H9 (cell line): ENCODE results near the gene MAPKAPK2. TPM values are rescaled to one million over a fixed set of nuclear protein-coding genes. Genes with fewer than 3 reads are reported as not detected.

Source experiments
- DNase-seq: peaks from one replicate; pipeline ENCODE4 v3.0.0-alpha.2; 2017
- H2AFZ ChIP-seq: one replicate; pipeline ENCODE4 v1.6.1; 2013; ENCODE audit warnings: mild to moderate bottlenecking, low read length, control low read depth, moderate library complexity
- H2AK5ac ChIP-seq: 2 replicates; pipeline ENCODE4 v1.6.1; 2013; ENCODE audit warnings: low read length, control low read depth, mixed read lengths; ENCODE audit not compliant: insufficient read length
- H2BK120ac ChIP-seq: one replicate; pipeline ENCODE4 v1.6.1; 2013; ENCODE audit warnings: low read depth, mild to moderate bottlenecking, low read length, control low read depth, inconsistent platforms; ENCODE audit not compliant: poor library complexity, severe bottlenecking
- H2BK12ac ChIP-seq: 2 replicates; pipeline ENCODE4 v1.6.1; 2013; ENCODE audit warnings: low read length, control low read depth, mixed read lengths, low read depth; ENCODE audit not compliant: insufficient read length
- H2BK15ac ChIP-seq: 2 replicates; pipeline ENCODE4 v1.6.1; 2013; ENCODE audit warnings: low read depth, low read length, control low read depth
- H2BK20ac ChIP-seq: one replicate; pipeline ENCODE4 v1.6.1; 2013; ENCODE audit warnings: low read depth, mild to moderate bottlenecking, low read length, control low read depth, inconsistent platforms; ENCODE audit not compliant: poor library complexity, severe bottlenecking
- H2BK5ac ChIP-seq: 2 replicates; pipeline ENCODE4 v1.6.1; 2013; ENCODE audit warnings: low read length, control low read depth, mixed read lengths; ENCODE audit not compliant: insufficient read length
- H3K14ac ChIP-seq: 2 replicates; pipeline ENCODE4 v1.6.1; 2013; ENCODE audit warnings: low read length, control low read depth; ENCODE audit not compliant: insufficient read depth
- H3K18ac ChIP-seq: 2 replicates; pipeline ENCODE4 v1.6.1; 2013; ENCODE audit warnings: low read depth, mild to moderate bottlenecking, mixed read lengths, low read length, control low read depth; ENCODE audit not compliant: insufficient read length
- H3K23ac ChIP-seq: 2 replicates; pipeline ENCODE4 v1.6.1; 2013; ENCODE audit warnings: low read length, control low read depth, mixed read lengths, low read depth; ENCODE audit not compliant: insufficient read length
- H3K23me2 ChIP-seq: 2 replicates; pipeline ENCODE4 v1.6.1; 2013; ENCODE audit warnings: low read depth, mild to moderate bottlenecking, mixed read lengths, low read length, control low read depth; ENCODE audit not compliant: insufficient read length, poor library complexity, severe bottlenecking
- H3K27ac ChIP-seq: 2 replicates; pipeline ENCODE4 v1.5.1; 2013; ENCODE audit warnings: low read length, control low read depth, mixed read lengths, low read depth; ENCODE audit not compliant: insufficient read length
- H3K27me3 ChIP-seq: 2 replicates; pipeline ENCODE4 v1.6.1; 2013; ENCODE audit warnings: low read length, control low read depth, inconsistent platforms; ENCODE audit not compliant: insufficient read depth
- H3K4ac ChIP-seq: 2 replicates; pipeline ENCODE4 v1.6.1; 2013; ENCODE audit warnings: low read depth, mild to moderate bottlenecking, control low read depth, inconsistent platforms, low read length, moderate library complexity
- H3K4me1 ChIP-seq: 2 replicates; pipeline ENCODE4 v1.6.1; 2013; ENCODE audit warnings: low read length, control low read depth, inconsistent platforms; ENCODE audit not compliant: insufficient read depth
- H3K4me2 ChIP-seq: 2 replicates; pipeline ENCODE4 v1.6.1; 2013; ENCODE audit warnings: low read length, control low read depth, mixed read lengths; ENCODE audit not compliant: insufficient read length, insufficient read depth
- H3K56ac ChIP-seq: 2 replicates; pipeline ENCODE4 v1.6.1; 2013; ENCODE audit warnings: low read depth, mild to moderate bottlenecking, mixed read lengths, low read length, control low read depth; ENCODE audit not compliant: insufficient read length
- H3K79me1 ChIP-seq: 2 replicates; pipeline ENCODE4 v1.6.1; 2013; ENCODE audit warnings: low read depth, mild to moderate bottlenecking, moderate library complexity, low read length, control low read depth, inconsistent platforms; ENCODE audit not compliant: insufficient read depth, poor library complexity, severe bottlenecking
- H3K79me2 ChIP-seq: 2 replicates; pipeline ENCODE4 v1.6.1; 2013; ENCODE audit warnings: low read length, control low read depth, inconsistent platforms; ENCODE audit not compliant: insufficient read depth
- H3K9ac ChIP-seq: 2 replicates; pipeline ENCODE4 v1.6.1; 2013; ENCODE audit warnings: low read length, control low read depth, mixed read lengths; ENCODE audit not compliant: insufficient read length; ENCODE audit errors: extremely low read depth
- H3K9me3 ChIP-seq: one replicate; pipeline ENCODE4 v1.6.1; 2013; ENCODE audit warnings: low read depth, low read length, inconsistent platforms; ENCODE audit not compliant: control insufficient read depth
- H3T11ph ChIP-seq: one replicate; pipeline ENCODE4 v1.6.1; 2013; ENCODE audit warnings: mild to moderate bottlenecking, low read length, control low read depth, inconsistent platforms
- H4K20me1 ChIP-seq: one replicate; pipeline ENCODE4 v1.6.1; 2013; ENCODE audit not compliant: control insufficient read depth, insufficient read length, insufficient read depth
- H4K5ac ChIP-seq: 2 replicates; pipeline ENCODE4 v1.6.1; 2013; ENCODE audit warnings: low read depth, mild to moderate bottlenecking, mixed read lengths, low read length, control low read depth; ENCODE audit not compliant: insufficient read length
- H4K8ac ChIP-seq: replicated peaks from 2 replicates; pipeline ENCODE4 v1.6.1; 2013; ENCODE audit warnings: low read length, control low read depth, mixed read lengths, low read depth; ENCODE audit not compliant: insufficient read length
- H4K91ac ChIP-seq: 2 replicates; pipeline ENCODE4 v1.6.1; 2013; ENCODE audit warnings: low read depth, mild to moderate bottlenecking, moderate library complexity, mixed read lengths, low read length, control low read depth; ENCODE audit not compliant: insufficient read length
- H3K27ac Mint-ChIP-seq, 3 experiments: 2 replicates in 2 of 3; 3 replicates in 1 of 3; pipeline ENCODE4 v1.8.0; 2020 to 2021; ENCODE audit warnings: mixed read lengths in 3 of 3, mild to moderate bottlenecking in 1 of 3, moderate library complexity in 1 of 3
- H3K27me3 Mint-ChIP-seq: 2 replicates; pipeline ENCODE4 v1.8.0; 2021; ENCODE audit warnings: low read depth, mild to moderate bottlenecking, moderate library complexity, mixed read lengths
- H3K36me3 Mint-ChIP-seq, 3 experiments: 2 replicates in 2 of 3; 3 replicates in 1 of 3; pipeline ENCODE4 v1.8.0; 2020 to 2021; ENCODE audit warnings: low read depth in 3 of 3, mixed read lengths in 3 of 3; ENCODE audit not compliant: insufficient read depth in 1 of 3
- H3K4me1 Mint-ChIP-seq, 2 experiments: 2 replicates each; pipeline ENCODE4 v1.8.0; 2020; ENCODE audit warnings: mixed read lengths in 2 of 2
- H3K4me3 Mint-ChIP-seq, 2 experiments: 2 replicates in 1 of 2; 3 replicates in 1 of 2; pipeline ENCODE4 v1.8.0; 2020 to 2021; ENCODE audit warnings: mild to moderate bottlenecking in 2 of 2, mixed read lengths in 2 of 2, moderate library complexity in 1 of 2
- H3K9me3 Mint-ChIP-seq, 2 experiments: 2 replicates in 1 of 2; 3 replicates in 1 of 2; pipeline ENCODE4 v1.8.0; 2020; ENCODE audit warnings: mild to moderate bottlenecking in 2 of 2, mixed read lengths in 2 of 2, moderate library complexity in 1 of 2
- WGBS: extraction: QIAGEN DNeasy Blood & Tissue Kit; methylation state at CpG from one replicate; pipeline ENCODE4 v1.1.7; 2013; ENCODE audit warnings: missing lambda C conversion rate, low lambda C conversion rate, mixed read lengths; ENCODE audit not compliant: insufficient read length; ENCODE audit errors: extremely low coverage; 5-methylcytosine and 5-hydroxymethylcytosine counted together
- total RNA-seq: library from RNA; stranded (reverse); gene quantifications from 2 replicates; pipeline ENCODE4 v1.2.1, GENCODE V29; 2021
- TF ChIP-seq, protein P1 (sequence below): fragments of 200-600 bp; sonication (generic); conservative IDR thresholded peaks from 3 replicates; pipeline ENCODE4 v1.8.0; 2021; ENCODE audit warnings: antibody characterized with exemption, mild to moderate bottlenecking

Gene MAPKAPK2
- total RNA-seq, 1 experiment from 2014 or later, result 50.1 TPM

DNA sequence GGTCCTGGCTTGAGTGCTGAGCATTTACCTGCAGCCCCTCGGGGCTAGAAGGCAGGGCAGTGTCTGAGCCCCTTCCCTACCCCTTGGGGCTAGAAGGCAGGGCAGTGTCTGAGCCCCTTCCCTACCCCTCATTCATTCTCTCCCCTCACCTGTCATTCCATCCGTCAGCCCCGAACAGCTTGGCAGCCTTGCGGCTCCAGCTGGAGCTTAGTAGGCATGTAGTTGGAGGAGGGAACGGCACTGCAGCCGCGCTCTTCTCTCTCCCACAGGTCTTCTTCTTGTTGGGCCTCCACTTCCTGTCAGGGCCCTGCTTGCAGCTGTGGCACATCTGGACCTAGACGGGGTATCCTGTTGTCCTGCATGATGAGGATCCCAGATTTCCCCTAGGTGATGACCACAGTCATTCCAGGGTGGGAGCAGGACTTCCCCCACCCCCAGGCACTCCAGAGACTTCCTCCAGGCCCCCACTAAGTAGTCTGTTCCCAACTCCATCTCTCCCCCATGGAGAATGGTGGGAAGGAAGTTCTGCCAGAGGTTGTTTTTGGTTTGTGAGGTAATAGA, 22.2 kb downstream of the MAPKAPK2 start:
- Histone ChIP-seq H3K23me2 (no peaks in the 10 kb centered on the region), H3K4ac (no peak overlapping the region), H3K18ac (no peak overlapping the region), H3K9ac (no peak overlapping the region), H4K91ac (no peak overlapping the region), H4K8ac (no peak overlapping the region), H4K20me1 (no peaks in the 10 kb centered on the region), H2BK12ac (no peak overlapping the region), H2BK20ac (no peak overlapping the region), H3K4me2 (no peak overlapping the region), H2AFZ (no peak overlapping the region), H2BK120ac (no peak overlapping the region), H3K9me3 (no peaks in the 10 kb centered on the region), H3T11ph (no peak overlapping the region), H2BK15ac (no peak overlapping the region), H3K4me1 (peaks cover 19% of the 10 kb centered on the region; the same call in 1 of the 2 replicates), H3K56ac (no peak overlapping the region), H3K79me1 (peaks cover 2% of the 10 kb centered on the region), H3K27me3 (no peaks in the 10 kb centered on the region), H3K27ac (no peak overlapping the region), H2AK5ac (no peak overlapping the region), H2BK5ac (no peak overlapping the region), H3K23ac (no peak overlapping the region), H3K79me2 (peaks cover 4% of the 10 kb centered on the region; the same call in 1 of the 2 replicates), H3K14ac (peak overlapping the region; percentile 31; the same call in 1 of the 2 replicates), H4K5ac (no peak overlapping the region)
- DNase-seq, result no peak
- no CpG with 5 or more reads among the region's 8 CpGs for WGBS
- Mint-ChIP-seq H3K36me3 (no peaks in the 10 kb centered on the region), H3K4me1 (peaks cover 73 to 76% of the 10 kb centered on the region in 2 experiments), H3K9me3 (no peaks in the 10 kb centered on the region), H3K27ac (no peak overlapping the region), H3K4me3 (no peak overlapping the region), H3K27me3 (no peaks in the 10 kb centered on the region)
- TF ChIP-seq, protein P1, sequence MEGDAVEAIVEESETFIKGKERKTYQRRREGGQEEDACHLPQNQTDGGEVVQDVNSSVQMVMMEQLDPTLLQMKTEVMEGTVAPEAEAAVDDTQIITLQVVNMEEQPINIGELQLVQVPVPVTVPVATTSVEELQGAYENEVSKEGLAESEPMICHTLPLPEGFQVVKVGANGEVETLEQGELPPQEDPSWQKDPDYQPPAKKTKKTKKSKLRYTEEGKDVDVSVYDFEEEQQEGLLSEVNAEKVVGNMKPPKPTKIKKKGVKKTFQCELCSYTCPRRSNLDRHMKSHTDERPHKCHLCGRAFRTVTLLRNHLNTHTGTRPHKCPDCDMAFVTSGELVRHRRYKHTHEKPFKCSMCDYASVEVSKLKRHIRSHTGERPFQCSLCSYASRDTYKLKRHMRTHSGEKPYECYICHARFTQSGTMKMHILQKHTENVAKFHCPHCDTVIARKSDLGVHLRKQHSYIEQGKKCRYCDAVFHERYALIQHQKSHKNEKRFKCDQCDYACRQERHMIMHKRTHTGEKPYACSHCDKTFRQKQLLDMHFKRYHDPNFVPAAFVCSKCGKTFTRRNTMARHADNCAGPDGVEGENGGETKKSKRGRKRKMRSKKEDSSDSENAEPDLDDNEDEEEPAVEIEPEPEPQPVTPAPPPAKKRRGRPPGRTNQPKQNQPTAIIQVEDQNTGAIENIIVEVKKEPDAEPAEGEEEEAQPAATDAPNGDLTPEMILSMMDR, result no peak
